Caco-2 (cell line): ENCODE measurements around the gene ANKRD13A. TPM values are rescaled to one million over a fixed set of nuclear protein-coding genes. Genes with fewer than 3 reads are reported as not detected.

Experiments used
- Bru-seq: library from RNA; stranded (reverse); fragments of 400-500 nt; gene quantifications from one replicate; lab custom pipeline; 2021; lab: Mats Ljungman, UMichigan
- BruChase-seq, 2 experiments: library from RNA; stranded (reverse); fragments of 400-500 nt; gene quantifications; one replicate each; lab custom pipeline; 2021; lab: Mats Ljungman, UMichigan
- BruUV-seq: library from RNA; stranded (reverse); fragments of 400-500 nt; replicated peaks from 2 replicates; lab custom pipeline; 2021; lab: Mats Ljungman, UMichigan
- CTCF ChIA-PET: fragments of 300-600 bp; sonication (Branson Sonifier 250); formaldehyde crosslinking; loops from one replicate; lab custom pipeline; 2022; ENCODE audit warnings: antibody characterized with exemption; lab: Charles Lee
- POLR2A ChIA-PET: fragments of 300-600 bp; sonication (Branson Sonifier 250); formaldehyde crosslinking; loops from one replicate; lab custom pipeline; 2022; ENCODE audit warnings: antibody characterized with exemption; lab: Charles Lee
- DNase-seq, 2 experiments: peaks; one replicate each; pipeline versions ENCODE4 v3.0.0 to v3.0.0-alpha.2; 2020 to 2022
- H3K27me3 ChIP-seq: replicated peaks from 2 replicates; pipeline ENCODE4 v1.6.0; 2011; ENCODE audit warnings: low read length; ENCODE audit not compliant: control insufficient read depth, insufficient read depth
- H3K36me3 ChIP-seq: 2 replicates; pipeline ENCODE4 v1.5.1; 2011; ENCODE audit warnings: low read length; ENCODE audit not compliant: control insufficient read depth, insufficient read depth
- H3K4me1 ChIP-seq: fragments of 250-450 bp; sonication (Bioruptor Pico); 2 replicates; pipeline ENCODE4 v1.5.1; 2020; ENCODE audit warnings: mild to moderate bottlenecking
- H3K4me3 ChIP-seq: 2 replicates; pipeline ENCODE4 v1.5.1; 2011; ENCODE audit warnings: low read depth, mild to moderate bottlenecking, control low read depth, low read length
- H3K9me3 ChIP-seq: fragments of 250-450 bp; sonication (Bioruptor Pico); 2 replicates; pipeline ENCODE4 v1.5.1; 2020; ENCODE audit warnings: mild to moderate bottlenecking, moderate library complexity
- H3K27ac Mint-ChIP-seq: one replicate; pipeline ENCODE4 v1.8.0; 2022; ENCODE audit warnings: mixed read lengths; ENCODE audit not compliant: unreplicated experiment
- H3K27me3 Mint-ChIP-seq: one replicate; pipeline ENCODE4 v1.8.0; 2022; ENCODE audit warnings: mixed read lengths; ENCODE audit not compliant: insufficient read depth, unreplicated experiment
- H3K36me3 Mint-ChIP-seq: one replicate; pipeline ENCODE4 v1.8.0; 2022; ENCODE audit warnings: mild to moderate bottlenecking, mixed read lengths; ENCODE audit not compliant: insufficient read depth, unreplicated experiment
- H3K4me1 Mint-ChIP-seq: one replicate; pipeline ENCODE4 v1.8.0; 2022; ENCODE audit warnings: low read depth, mixed read lengths; ENCODE audit not compliant: unreplicated experiment
- H3K4me3 Mint-ChIP-seq: one replicate; pipeline ENCODE4 v1.8.0; 2022; ENCODE audit warnings: mild to moderate bottlenecking, moderate library complexity, mixed read lengths; ENCODE audit not compliant: unreplicated experiment
- H3K9me3 Mint-ChIP-seq: one replicate; pipeline ENCODE4 v1.8.0; 2022; ENCODE audit warnings: mixed read lengths; ENCODE audit not compliant: unreplicated experiment
- CTCF ChIP-seq, 2 experiments: fragments of 200-600 bp in 1 of 2; IDR thresholded peaks; 1 replicate in 1 of 2; 2 replicates in 1 of 2; pipeline versions ENCODE4 v1.5.1 to v1.8.0; 2011 to 2022; ENCODE audit warnings: antibody characterized with exemption in 1 of 2, control low read depth in 1 of 2, inconsistent platforms in 1 of 2, low read depth in 1 of 2, low read length in 1 of 2, mild to moderate bottlenecking in 1 of 2, moderate library complexity in 1 of 2; ENCODE audit not compliant: insufficient read depth in 1 of 2, severe bottlenecking in 1 of 2, unreplicated experiment in 1 of 2
- intact Hi-C: fragments of 100-400 bp; cut with micrococcal nuclease; formaldehyde crosslinking; loops from one replicate; pipeline ENCODE4 v1.10.0; 2022; ENCODE audit not compliant: unreplicated experiment
- long read RNA-seq: library from polyadenylated mRNA; stranded (forward); transcript quantifications from one replicate; pipeline ENCODE4 v2.0.0, GENCODE V29; 2022
- total RNA-seq: library from RNA; stranded (reverse); gene quantifications from 2 replicates; pipeline ENCODE4 v1.2.3, GENCODE V29; 2022

The ANKRD13A gene
- total RNA-seq, result 42.2 and 47.2 TPM in 2 replicates
- percentile 67 among the genes with signal in this experiment for Bru-seq, nascent RNA
- BruChase-seq, experiment 1, labeled RNA remaining after a 2-hour chase, result percentile 76 among the genes with signal in this experiment
- percentile 76 among the genes with signal in this experiment for BruChase-seq, experiment 2, labeled RNA remaining after a 6-hour chase
- long read RNA-seq, full-length matches to known transcripts, result 36 of 71 reads
- long read RNA-seq, partial matches to known transcripts, result 2 of 71 reads
- long read RNA-seq, other reads (novel, unspliced or antisense), result 33 of 71 reads

DNA sequence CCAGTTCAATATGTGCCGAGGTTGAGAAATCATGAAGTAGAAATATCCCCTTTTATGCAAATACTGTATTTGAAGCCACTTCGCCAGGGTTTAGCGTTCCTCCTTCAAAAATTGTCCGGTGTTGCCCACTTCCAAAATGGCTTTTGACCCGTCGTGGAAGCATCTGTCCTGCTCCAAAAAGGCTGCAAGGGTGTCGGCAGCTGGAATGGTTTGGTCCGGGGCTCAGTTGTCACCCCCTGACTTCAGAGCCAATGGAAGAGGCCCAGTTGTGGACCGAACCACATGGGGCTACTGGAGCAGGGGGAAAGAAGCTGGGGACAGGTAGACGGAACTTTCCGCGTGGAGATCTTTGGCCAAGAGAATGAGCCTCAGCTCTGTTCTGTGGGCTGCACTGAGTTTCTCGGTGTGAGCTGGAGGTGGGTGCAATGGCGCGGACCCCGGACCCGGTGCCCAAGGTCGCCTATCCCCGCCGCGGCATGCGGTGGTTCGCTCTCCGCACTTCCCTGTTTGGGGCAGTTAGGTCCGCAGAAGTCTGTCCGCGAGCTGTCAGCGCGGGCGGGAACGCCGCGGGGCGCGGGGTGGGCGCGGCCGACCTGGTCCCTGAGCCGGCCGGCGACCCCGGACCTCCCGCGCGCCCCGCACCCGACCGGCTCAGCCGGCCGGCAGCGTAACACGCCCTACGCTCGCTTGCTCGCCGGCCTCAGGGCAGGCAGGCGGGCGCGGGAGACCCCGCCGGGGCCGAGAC lies at the start of gene ANKRD13A:
TSS of gene ANKRD13A (plus strand) at position 527 of the 745 bp plus-strand sequence. CDS start 259 bp downstream, outside the sequence.
- CTCF ChIA-PET, result interaction anchor here (0.6 kb wide), 1 partner anchor 1267 kb away, joined by 3 read pairs; no protein-coding TSS in a partner anchor
- Mint-ChIP-seq H3K36me3 (peaks cover 24% of the 10 kb centered on the region), H3K9me3 (no peaks in the 10 kb centered on the region), H3K4me3 (peak within 1 kb of the TSS; percentile 91), H3K27me3 (no peaks in the 10 kb centered on the region), H3K4me1 (peaks cover 28% of the 10 kb centered on the region), H3K27ac (peak within 1 kb of the TSS; percentile 100)
- BruUV-seq, result no TSS peak
- Histone ChIP-seq H3K27me3 (no peaks in the 10 kb centered on the region), H3K9me3 (no peaks in the 10 kb centered on the region), H3K36me3 (no peaks in the 10 kb centered on the region; the same call in 1 of the 2 replicates), H3K4me1 (peaks cover 19% of the 10 kb centered on the region), H3K4me3 (peak within 1 kb of the TSS; percentile 74)
- POLR2A ChIA-PET, result interaction anchor here (0.8 kb wide), 1 partner anchor 596 kb away, joined by 7 read pairs; no protein-coding TSS in a partner anchor
- peak; percentile 91 to 92 for DNase-seq
- TF ChIP-seq CTCF (IDR thresholded peaks at IDR 0.05; ENCODE audit: insufficient read depth in 1 of 2, low read depth in 1 of 2, low read length in 1 of 2, severe bottlenecking in 1 of 2, unreplicated experiment in 1 of 2), result no peak
- intact Hi-C loops, result loop anchor here (5.0 kb wide), 1 partner anchor 38 kb away; no protein-coding TSS in a partner anchor

GRCh38 chr12:109950625-109951024 lies 48.6 kb upstream of the ANKRD13A start:
- ChIA-PET POLR2A (no interaction called here), CTCF (interaction anchor here (0.6 kb wide), 1 partner anchor 290 kb away, joined by 3 read pairs; no protein-coding TSS in a partner anchor)
- no peak overlapping the region for H3K4me3 ChIP-seq
- Mint-ChIP-seq H3K36me3 (peaks cover 43% of the 10 kb centered on the region), H3K27me3 (no peaks in the 10 kb centered on the region), H3K4me1 (no peaks in the 10 kb centered on the region), H3K27ac (no peak overlapping the region), H3K9me3 (no peaks in the 10 kb centered on the region), H3K4me3 (no peak overlapping the region)
- H3K27me3 ChIP-seq, result no peaks in the 10 kb centered on the region
- peaks cover 1% of the 10 kb centered on the region; the same call in 1 of the 2 replicates for H3K36me3 ChIP-seq
- DNase-seq, result no peak
- TF ChIP-seq CTCF (IDR thresholded peaks at IDR 0.05; ENCODE audit: insufficient read depth in 1 of 2, low read depth in 1 of 2, low read length in 1 of 2, severe bottlenecking in 1 of 2, unreplicated experiment in 1 of 2), result no peak
- no peaks in the 10 kb centered on the region for H3K9me3 ChIP-seq
- intact Hi-C loops, result no loop called here
- H3K4me1 ChIP-seq, result no peaks in the 10 kb centered on the region
- no TSS peak for BruUV-seq

- no peak for TF ChIP-seq CTCF (IDR thresholded peaks at IDR 0.05; ENCODE audit: insufficient read depth in 1 of 2, low read depth in 1 of 2, low read length in 1 of 2, severe bottlenecking in 1 of 2, unreplicated experiment in 1 of 2)
- DNase-seq, result no peak
- Histone ChIP-seq H3K4me1 (no peaks in the 10 kb centered on the region), H3K9me3 (no peaks in the 10 kb centered on the region), H3K27me3 (no peaks in the 10 kb centered on the region), H3K36me3 (peaks cover 1% of the 10 kb centered on the region; the same call in 1 of the 2 replicates), H3K4me3 (no peak overlapping the region)
- ChIA-PET POLR2A (no interaction called here), CTCF (interaction anchor here (0.6 kb wide), 1 partner anchor 290 kb away, joined by 3 read pairs; no protein-coding TSS in a partner anchor)
- H3K4me3 Mint-ChIP-seq, result no peak overlapping the region
- peaks cover 43% of the 10 kb centered on the region for H3K36me3 Mint-ChIP-seq
- intact Hi-C loops, result no loop called here
- no peak overlapping the region for H3K27ac Mint-ChIP-seq
- no peaks in the 10 kb centered on the region for H3K9me3 Mint-ChIP-seq
- BruUV-seq, result no TSS peak
- H3K4me1 Mint-ChIP-seq, result no peaks in the 10 kb centered on the region
- no peaks in the 10 kb centered on the region for H3K27me3 Mint-ChIP-seq
Measured at GRCh38 chr12:109951136-109951535, 48.1 kb upstream of the ANKRD13A start.
